ENCODE data around the gene MYO5B.

- peak in 1 of 3 experiments; percentile 17; a peak in 1 of 6 replicates for TF ChIP-seq CTCF (IDR thresholded peaks at IDR 0.05 in 2 of 3, conservative IDR thresholded peaks at IDR 0.05 in 1 of 3; ENCODE audit: borderline replicate concordance in 1 of 3, insufficient read depth in 1 of 3, low read depth in 2 of 3, low read length in 2 of 3)
- no peak for TF ChIP-seq POLR2AphosphoS5 (IDR thresholded peaks at IDR 0.05; ENCODE audit: low read depth, low read length)
- no peak for TF ChIP-seq EZH2 (IDR thresholded peaks at IDR 0.05)
- TF ChIP-seq ATF3 (IDR thresholded peaks at IDR 0.05), result no peak
- TF ChIP-seq MAX (IDR thresholded peaks at IDR 0.05), result no peak
- no peak for TF ChIP-seq SIN3A (IDR thresholded peaks at IDR 0.05; ENCODE audit: low read depth)
- TF ChIP-seq POLR2A (IDR thresholded peaks at IDR 0.05; ENCODE audit: borderline replicate concordance, extremely low read depth, insufficient read depth, insufficient read length), result no peak
- no peak for TF ChIP-seq FOSL1 (IDR thresholded peaks at IDR 0.05; ENCODE audit: low read depth)
- TF ChIP-seq RAD21 (IDR thresholded peaks at IDR 0.05; ENCODE audit: low read depth), result peak; percentile 47; the same call in 1 of the 2 replicates
- no peak for TF ChIP-seq CBX3 (IDR thresholded peaks at IDR 0.05; ENCODE audit: low read depth)
Measured at GRCh38 chr18:49944663-49945062, 250.3 kb downstream of the MYO5B start.
